SW480 (cell line): Measurements from ENCODE around the gene TRABD2A.
"Not testable (repeated sequence)": the region's sequence is repeated elsewhere in the genome, so short reads cannot be mapped to it uniquely, and the experiment has no call there.

Experiments
- DNase-seq: peaks from one replicate; pipeline ENCODE4 v3.0.0-alpha.2; 2016; ENCODE audit warnings: low spot score

Gene TRABD2A, protein sequence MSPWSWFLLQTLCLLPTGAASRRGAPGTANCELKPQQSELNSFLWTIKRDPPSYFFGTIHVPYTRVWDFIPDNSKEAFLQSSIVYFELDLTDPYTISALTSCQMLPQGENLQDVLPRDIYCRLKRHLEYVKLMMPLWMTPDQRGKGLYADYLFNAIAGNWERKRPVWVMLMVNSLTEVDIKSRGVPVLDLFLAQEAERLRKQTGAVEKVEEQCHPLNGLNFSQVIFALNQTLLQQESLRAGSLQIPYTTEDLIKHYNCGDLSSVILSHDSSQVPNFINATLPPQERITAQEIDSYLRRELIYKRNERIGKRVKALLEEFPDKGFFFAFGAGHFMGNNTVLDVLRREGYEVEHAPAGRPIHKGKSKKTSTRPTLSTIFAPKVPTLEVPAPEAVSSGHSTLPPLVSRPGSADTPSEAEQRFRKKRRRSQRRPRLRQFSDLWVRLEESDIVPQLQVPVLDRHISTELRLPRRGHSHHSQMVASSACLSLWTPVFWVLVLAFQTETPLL

DNA sequence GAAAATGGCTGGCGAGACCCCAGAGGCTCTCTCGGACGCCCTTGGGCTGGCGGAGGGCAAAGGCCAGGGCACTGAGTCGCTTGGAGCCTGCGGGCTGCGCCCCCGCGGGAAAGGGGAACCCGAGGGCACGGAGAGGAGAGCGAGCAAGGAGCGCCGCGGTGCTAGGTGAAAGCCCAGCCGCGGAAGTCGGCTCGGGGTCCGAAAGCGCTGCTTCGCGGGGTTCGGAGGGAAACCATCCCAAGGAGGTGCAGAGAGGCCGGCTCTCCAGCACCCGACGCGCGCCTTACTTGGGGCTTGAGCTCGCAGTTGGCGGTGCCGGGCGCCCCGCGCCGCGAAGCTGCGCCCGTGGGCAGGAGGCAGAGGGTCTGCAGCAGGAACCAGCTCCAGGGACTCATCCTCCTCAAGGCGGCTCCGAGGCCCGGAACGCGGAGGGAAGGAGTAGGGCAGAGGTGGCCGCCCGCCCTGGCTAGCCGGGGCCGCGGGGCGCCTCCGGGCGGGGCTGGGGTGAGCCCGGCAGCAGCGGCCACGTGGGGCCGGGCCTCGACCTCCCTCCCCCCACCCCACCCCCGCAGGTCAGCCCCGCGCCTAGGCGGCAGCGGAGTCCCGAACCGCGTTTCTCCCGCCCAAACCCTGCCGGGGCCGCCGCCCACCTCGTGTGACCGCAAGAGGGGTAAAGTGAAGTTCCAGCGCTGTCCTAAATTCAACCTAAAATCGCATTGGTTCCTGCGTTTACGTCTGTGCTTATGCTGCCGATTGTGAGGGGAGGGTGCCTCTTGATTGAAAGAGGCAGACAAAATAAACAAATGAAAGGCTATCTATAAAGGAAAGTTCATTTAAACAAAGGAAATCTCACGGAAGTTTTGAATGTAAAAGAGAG is at the start of gene TRABD2A:
TRABD2A (minus strand) TSS at position 440 of the 877 bp plus-strand sequence; CDS start at position 395, 45 bp downstream.
- peak; percentile 51 for DNase-seq

DNA sequence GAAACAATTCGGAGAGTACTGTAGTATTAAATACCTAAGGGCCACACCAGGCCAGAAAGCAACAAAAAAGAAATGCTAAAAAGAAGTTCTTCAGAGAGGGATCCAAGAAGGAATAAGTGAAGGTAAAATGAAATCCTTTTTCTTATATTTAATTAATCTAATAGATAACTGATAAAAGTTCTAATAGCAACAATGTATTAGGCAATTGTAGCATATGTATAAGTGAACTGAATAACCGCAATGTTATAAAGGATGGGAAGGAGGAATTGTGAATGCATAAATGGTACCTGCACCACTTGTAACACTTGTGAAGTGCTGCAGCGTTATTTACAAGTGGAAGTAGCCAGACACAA is 46.4 kb upstream of the TRABD2A start:
- DNase-seq, result no peak

GRCh38 chr2:84925724-84926376 is 45.0 kb upstream of the TRABD2A start:
- peak; percentile 98 for DNase-seq

GRCh38 chr2:84925336-84925723 is 44.4 kb upstream of the TRABD2A start:
- no peak for DNase-seq

GRCh38 chr2:84924173-84925106 is 43.6 kb upstream of the TRABD2A start:
- DNase-seq, result peak; percentile 63

DNA sequence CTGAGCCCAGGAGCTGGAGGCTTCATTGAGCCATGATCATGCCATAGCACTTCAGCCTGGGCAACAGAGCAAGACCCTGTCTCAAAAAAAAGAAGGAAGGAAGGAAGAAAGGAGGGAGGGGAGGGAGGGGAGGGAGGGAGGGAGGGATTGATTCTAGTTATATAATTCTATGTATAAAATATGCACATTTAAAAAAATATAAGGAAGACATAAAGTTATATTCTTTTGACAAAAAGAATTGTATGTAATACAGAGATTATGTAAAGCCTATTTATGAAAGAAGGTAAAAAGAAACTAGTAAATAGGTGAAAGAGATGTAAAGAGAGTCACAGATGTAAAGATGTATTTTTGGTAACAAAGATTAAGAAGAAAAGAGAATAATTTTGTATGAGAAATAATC is 42.1 kb upstream of the TRABD2A start:
- no peak for DNase-seq

- peak; percentile 99 for DNase-seq
Observed at GRCh38 chr2:84919885-84920580, 39.1 kb upstream of the TRABD2A start.

DNA sequence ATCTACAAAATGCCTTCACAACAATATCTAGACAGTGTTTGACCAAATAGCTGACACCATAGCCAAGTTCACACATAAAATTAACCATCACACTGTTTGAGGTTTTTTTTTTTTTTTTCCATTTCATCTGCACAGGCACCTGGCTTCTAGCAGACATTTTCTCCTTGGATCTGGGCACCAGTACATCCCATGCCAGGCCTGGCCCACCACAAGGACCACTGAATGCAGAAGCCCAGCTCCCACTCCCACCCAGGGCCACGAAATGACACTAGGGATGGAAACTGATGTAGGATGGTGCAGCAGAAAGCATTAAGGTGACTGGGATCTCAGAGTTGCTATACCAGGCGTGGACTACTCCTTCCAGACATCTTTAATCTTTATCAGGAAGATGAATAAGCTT is 37.5 kb upstream of the TRABD2A start:
- no peak for DNase-seq

GRCh38 chr2:84917821-84918220 is 36.9 kb upstream of the TRABD2A start:
- not testable (repeated sequence) for DNase-seq

DNA sequence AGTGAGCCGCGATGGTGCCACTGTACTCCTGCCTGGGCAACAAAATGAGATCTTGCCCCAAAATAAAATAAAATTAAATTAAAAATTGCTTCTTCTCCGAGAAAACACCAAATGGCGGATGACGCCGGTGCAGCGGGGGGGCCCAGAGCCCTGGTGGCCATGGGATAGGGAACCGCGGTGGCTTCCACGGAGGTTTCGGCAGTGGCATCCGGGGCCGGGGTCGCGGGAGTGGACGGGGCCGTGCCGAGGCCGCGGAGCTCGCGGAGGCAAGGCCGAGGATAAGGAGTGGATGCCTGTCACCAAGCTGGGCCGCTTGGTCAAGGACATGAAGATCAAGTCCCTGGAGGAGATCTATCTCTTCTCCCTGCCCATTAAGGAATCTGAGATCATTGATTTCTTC is 34.8 kb upstream of the TRABD2A start:
- not testable (repeated sequence) for DNase-seq

DNA sequence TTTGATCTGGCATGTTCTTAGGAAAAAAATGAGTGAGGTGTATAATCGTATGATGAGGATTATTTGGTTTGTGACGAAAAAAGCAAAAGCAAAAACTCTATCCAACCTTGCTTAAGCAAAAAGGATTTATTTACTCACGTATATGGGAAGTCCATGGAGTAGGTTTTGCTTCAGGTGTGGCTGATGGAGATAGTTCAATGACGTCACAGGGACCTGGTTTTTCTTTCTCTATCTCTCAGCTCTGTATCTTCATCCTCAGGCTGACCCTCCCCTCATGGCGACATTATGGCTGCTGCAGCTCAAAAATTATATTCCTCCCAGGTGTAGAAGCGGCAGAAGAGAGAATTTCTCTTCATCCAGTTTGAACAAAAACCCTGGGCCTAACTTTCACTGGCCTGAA is 33.5 kb upstream of the TRABD2A start:
- no peak for DNase-seq

DNA sequence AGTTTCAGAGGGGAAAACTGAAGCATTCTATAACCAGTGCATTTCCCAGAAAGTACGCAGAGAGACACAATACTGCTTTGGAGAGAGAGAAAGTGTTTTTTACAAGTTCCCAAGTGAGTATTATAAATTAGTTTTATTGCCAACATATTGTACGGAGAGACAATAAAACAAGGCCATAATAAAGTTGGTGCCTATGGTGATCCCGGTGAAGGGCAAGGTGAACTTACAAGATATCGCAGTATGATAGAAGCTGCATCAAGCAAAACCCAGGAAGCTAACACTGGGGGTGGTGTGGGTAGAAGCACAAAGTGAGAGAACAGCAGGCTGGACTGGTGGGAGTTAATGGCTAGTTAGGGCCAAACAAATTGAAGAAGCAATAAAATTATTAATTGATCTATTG is 32.1 kb upstream of the TRABD2A start:
- DNase-seq, result no peak

DNA sequence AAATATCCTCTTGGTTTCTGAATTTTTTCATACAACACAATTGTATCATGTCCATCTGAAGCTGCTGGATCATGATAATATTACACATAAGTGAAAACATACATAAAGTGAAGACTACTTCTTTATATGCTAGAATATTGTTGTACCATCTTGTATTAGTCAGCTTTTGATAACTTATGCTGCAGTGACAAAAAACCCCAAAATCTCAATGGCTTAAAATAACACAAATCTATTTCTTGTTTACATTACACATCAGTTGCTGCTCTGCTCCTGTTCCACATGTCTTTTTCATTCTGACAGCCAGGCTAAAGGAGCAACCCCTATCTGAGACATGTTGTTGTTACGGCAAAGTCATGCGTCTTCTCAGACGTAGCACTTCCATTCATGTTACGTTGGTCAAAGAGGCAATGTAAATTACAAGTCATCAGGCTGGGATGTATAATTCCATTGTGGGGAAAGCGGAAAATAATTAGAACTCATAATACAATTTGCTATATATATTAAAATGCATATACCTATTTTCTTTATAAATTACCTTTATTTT is 30.3 kb upstream of the TRABD2A start:
- DNase-seq, result no peak

GRCh38 chr2:84908948-84909713 is 28.2 kb upstream of the TRABD2A start:
- DNase-seq, result no peak

DNA sequence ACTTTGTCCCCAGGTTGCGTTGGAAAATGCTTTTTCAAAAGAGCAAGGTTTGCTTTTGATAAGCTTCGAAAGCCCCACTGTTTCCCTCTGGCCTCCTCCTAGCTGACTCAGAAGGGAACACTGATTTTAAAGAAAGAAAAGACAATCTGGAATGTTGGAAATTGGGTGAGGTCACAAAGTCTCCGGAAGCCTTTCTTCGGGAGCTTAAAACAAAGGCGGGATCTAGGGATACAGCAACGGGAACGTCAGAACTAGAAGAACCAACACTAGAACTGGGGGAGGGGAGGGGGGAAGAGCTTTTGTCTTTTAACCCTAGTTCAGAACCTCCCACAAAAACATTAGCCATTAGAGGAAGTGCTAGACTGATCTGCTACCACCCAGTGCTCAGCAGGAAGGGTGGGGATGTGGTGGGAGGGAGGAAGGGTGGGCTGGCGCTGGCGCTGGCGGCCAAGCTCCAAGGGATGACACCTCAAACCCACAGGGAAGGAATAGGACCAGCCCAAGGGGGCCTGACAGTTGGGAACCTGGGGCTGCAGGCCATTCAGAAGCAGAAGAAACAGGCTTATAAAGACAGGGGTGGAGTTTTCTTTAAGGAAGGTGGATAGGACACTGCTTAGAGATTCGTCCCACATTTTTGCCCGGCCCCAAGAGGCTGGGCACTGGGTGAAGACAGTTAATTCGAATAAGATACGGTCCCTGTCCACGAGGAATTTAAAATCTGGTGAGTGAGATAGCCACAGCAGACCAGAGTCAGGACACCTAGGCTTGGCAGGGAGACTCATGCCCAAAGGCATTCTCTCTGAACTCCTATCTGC is 26.2 kb upstream of the TRABD2A start:
- peak; percentile 97 for DNase-seq

DNA sequence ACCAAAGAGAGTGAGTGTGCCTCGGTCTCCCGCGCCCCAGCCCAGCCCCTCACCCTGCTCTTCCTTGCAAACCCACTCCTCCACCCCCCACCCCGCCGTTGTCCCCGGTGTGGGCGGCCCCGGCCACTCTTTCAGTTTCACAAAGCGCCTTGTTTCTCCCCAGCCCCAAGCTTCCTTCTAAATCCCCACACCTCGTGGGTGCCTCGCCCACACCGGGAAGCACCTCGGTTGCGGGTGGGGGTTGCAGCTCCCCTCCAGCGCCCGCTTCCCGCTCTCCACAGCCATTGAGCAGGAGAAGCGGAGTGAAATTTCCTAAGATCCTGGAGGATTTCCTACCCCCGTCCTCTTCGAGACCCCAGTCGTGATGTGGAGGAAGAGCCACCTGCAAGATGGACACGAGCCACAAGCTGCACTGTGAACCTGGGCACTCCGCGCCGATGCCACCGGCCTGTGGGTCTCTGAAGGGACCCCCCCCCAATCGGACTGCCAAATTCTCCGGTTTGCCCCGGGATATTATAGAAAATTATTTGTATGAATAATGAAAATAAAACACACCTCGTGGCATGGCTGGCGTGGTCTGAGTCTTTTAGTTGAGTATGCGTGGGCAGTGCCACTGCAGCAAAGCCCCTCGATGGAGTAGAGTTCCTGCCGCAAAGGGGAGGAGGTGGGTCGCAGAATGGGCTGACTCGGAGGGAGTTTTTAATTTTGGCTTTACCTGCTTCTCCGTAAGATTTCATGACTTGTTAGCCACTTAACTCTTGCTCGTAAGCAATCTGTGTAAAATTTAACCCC is 25.4 kb upstream of the TRABD2A start:
- peak; percentile 34 for DNase-seq

GRCh38 chr2:84905181-84906107 is 24.6 kb upstream of the TRABD2A start, which contains the start of gene TMSB10:
TSS of gene TMSB10 (plus strand) at chr2:84905656.
- DNase-seq, result peak; percentile 88
